Hepatocyte (in vitro differentiated cells): ENCODE data around the gene CEP192. TPM values are rescaled to one million over a fixed set of nuclear protein-coding genes. Genes with fewer than 3 reads are reported as not detected.

Experiments used
- DNase-seq: peaks from one replicate; pipeline ENCODE4 v3.0.0-alpha.2; 2016; ENCODE audit warnings: low spot score
- H2AFZ ChIP-seq: fragments of 200-600 bp; sonication (generic); 2 replicates; pipeline ENCODE4 v1.6.0; 2016; ENCODE audit warnings: antibody characterized with exemption, mild to moderate bottlenecking
- H3K27ac ChIP-seq: fragments of 200-600 bp; sonication (generic); 2 replicates; pipeline ENCODE4 v1.5.1; 2016; ENCODE audit warnings: mild to moderate bottlenecking
- H3K27me3 ChIP-seq: fragments of 200-600 bp; sonication (generic); 2 replicates; pipeline ENCODE4 v1.6.1; 2016
- H3K36me3 ChIP-seq: fragments of 200-600 bp; sonication (generic); replicated peaks from 2 replicates; pipeline ENCODE4 v1.5.1; 2016; ENCODE audit warnings: low read depth; ENCODE audit not compliant: insufficient read depth
- H3K4me1 ChIP-seq: fragments of 200-600 bp; sonication (generic); 2 replicates; pipeline ENCODE4 v1.5.1; 2016; ENCODE audit warnings: mild to moderate bottlenecking, moderate library complexity; ENCODE audit not compliant: insufficient read depth
- H3K4me2 ChIP-seq: fragments of 200-600 bp; sonication (generic); 2 replicates; pipeline ENCODE4 v1.6.0; 2016
- H3K4me3 ChIP-seq: fragments of 200-600 bp; sonication (generic); 2 replicates; pipeline ENCODE4 v1.5.1; 2016; ENCODE audit warnings: mild to moderate bottlenecking
- H3K79me2 ChIP-seq: fragments of 200-600 bp; sonication (generic); 2 replicates; pipeline ENCODE4 v1.6.0; 2017; ENCODE audit warnings: mild to moderate bottlenecking
- H3K9me2 ChIP-seq: fragments of 200-600 bp; sonication (generic); replicated peaks from 2 replicates; pipeline ENCODE4 v1.6.0; 2017; ENCODE audit warnings: mild to moderate bottlenecking; ENCODE audit not compliant: insufficient read depth
- H3K9me3 ChIP-seq: fragments of 200-600 bp; sonication (generic); 2 replicates; pipeline ENCODE4 v1.5.1; 2016; ENCODE audit warnings: low read depth, mild to moderate bottlenecking
- H4K20me1 ChIP-seq: fragments of 200-600 bp; sonication (generic); 2 replicates; pipeline ENCODE4 v1.6.0; 2016; ENCODE audit warnings: mild to moderate bottlenecking; ENCODE audit not compliant: insufficient read depth, poor library complexity, severe bottlenecking
- CTCF ChIP-seq: fragments of 200-600 bp; sonication (generic); IDR thresholded peaks from 2 replicates; pipeline ENCODE4 v1.5.1; 2016; ENCODE audit warnings: antibody characterized with exemption, mild to moderate bottlenecking; ENCODE audit not compliant: poor library complexity
- EZH2 ChIP-seq: fragments of 200-600 bp; sonication (generic); IDR thresholded peaks from 2 replicates; pipeline ENCODE4 v1.6.1; 2016; ENCODE audit warnings: antibody characterized with exemption, mild to moderate bottlenecking, borderline replicate concordance
- EZH2phosphoT487 ChIP-seq: fragments of 200-600 bp; sonication (generic); IDR thresholded peaks from one replicate; pipeline ENCODE4 v1.6.1; 2018; ENCODE audit warnings: antibody characterized with exemption, mild to moderate bottlenecking, low read depth, moderate library complexity; ENCODE audit not compliant: unreplicated experiment, severe bottlenecking
- WGBS: methylation state at CpG from one replicate; pipeline ENCODE4 v1.1.6; 2016; ENCODE audit warnings: low lambda C conversion rate; ENCODE audit errors: missing lambda C conversion rate; 5-methylcytosine and 5-hydroxymethylcytosine counted together
- polyA plus RNA-seq: library from polyadenylated mRNA; unstranded; fragments of >200 nt; fragmentation: Nextera tagmentation; extraction: Ambion mirVana; gene quantifications from 2 replicates; pipeline ENCODE4 v1.2.1, GENCODE V29; 2016
- total RNA-seq: library from RNA; depleted of rRNA; stranded (reverse); fragments of >200 nt; gene quantifications from 2 replicates; pipeline ENCODE4 v1.2.3, GENCODE V29; 2014

Gene CEP192
- total and polyA plus RNA-seq, 2 experiments from 2014 or later: 7.9 to 17.4 TPM

- no peaks in the 10 kb centered on the region for H3K36me3 ChIP-seq
- no peaks in the 10 kb centered on the region for H3K9me3 ChIP-seq
- no peak for TF ChIP-seq EZH2
- TF ChIP-seq CTCF: no peak
- no peak for TF ChIP-seq EZH2phosphoT487
- no peak overlapping the region for H3K4me3 ChIP-seq
- no peaks in the 10 kb centered on the region for H3K27me3 ChIP-seq
- no peaks in the 10 kb centered on the region for H3K4me1 ChIP-seq
- no peak overlapping the region for H2AFZ ChIP-seq
- 100% methylated on average over 4 of the region's 10 CpGs for WGBS
- no peaks in the 10 kb centered on the region for H3K79me2 ChIP-seq
- no peaks in the 10 kb centered on the region for H4K20me1 ChIP-seq
- no peak overlapping the region for H3K27ac ChIP-seq
- no peak for DNase-seq
- H3K4me2 ChIP-seq: no peak overlapping the region
- no peaks in the 10 kb centered on the region for H3K9me2 ChIP-seq
These were observed 108.0 kb downstream of the CEP192 start for GRCh38 chr18:13099113-13099512.

GRCh38 chr18:13100942-13101658, 109.9 kb downstream of the CEP192 start:
- H3K9me2 ChIP-seq: no peaks in the 10 kb centered on the region
- H3K4me2 ChIP-seq: no peak overlapping the region
- no peak for TF ChIP-seq EZH2phosphoT487
- no peak for TF ChIP-seq CTCF
- H3K79me2 ChIP-seq: no peaks in the 10 kb centered on the region
- no peaks in the 10 kb centered on the region for H3K36me3 ChIP-seq
- H4K20me1 ChIP-seq: no peaks in the 10 kb centered on the region
- no peak overlapping the region for H3K27ac ChIP-seq
- H2AFZ ChIP-seq: no peak overlapping the region
- H3K27me3 ChIP-seq: no peaks in the 10 kb centered on the region
- H3K4me3 ChIP-seq: no peak overlapping the region
- no peaks in the 10 kb centered on the region for H3K9me3 ChIP-seq
- WGBS: 96% methylated on average over 14 of the region's 14 CpGs
- no peaks in the 10 kb centered on the region for H3K4me1 ChIP-seq
- DNase-seq: no peak

GRCh38 chr18:13101659-13102197, 110.6 kb downstream of the CEP192 start:
- Histone ChIP-seq H3K9me3 (no peaks in the 10 kb centered on the region), H3K36me3 (no peaks in the 10 kb centered on the region), H3K4me3 (no peak overlapping the region), H3K79me2 (no peaks in the 10 kb centered on the region), H4K20me1 (no peaks in the 10 kb centered on the region), H3K9me2 (no peaks in the 10 kb centered on the region), H3K4me2 (no peak overlapping the region), H3K27me3 (no peaks in the 10 kb centered on the region), H3K27ac (no peak overlapping the region), H2AFZ (no peak overlapping the region), H3K4me1 (no peaks in the 10 kb centered on the region)
- TF ChIP-seq CTCF (no peak), EZH2phosphoT487 (no peak), EZH2 (no peak)
- no peak for DNase-seq
- WGBS: 98% methylated on average over 4 of the region's 4 CpGs
